ENCODE data around the gene FBXL20. TPM values are rescaled to one million over a fixed set of nuclear protein-coding genes. Genes with fewer than 3 reads are reported as not detected.

FBXL20 gene
- total RNA-seq, 3 donors from 2014 or later, result 17.0 to 33.1 (median 25.3) TPM

DNA sequence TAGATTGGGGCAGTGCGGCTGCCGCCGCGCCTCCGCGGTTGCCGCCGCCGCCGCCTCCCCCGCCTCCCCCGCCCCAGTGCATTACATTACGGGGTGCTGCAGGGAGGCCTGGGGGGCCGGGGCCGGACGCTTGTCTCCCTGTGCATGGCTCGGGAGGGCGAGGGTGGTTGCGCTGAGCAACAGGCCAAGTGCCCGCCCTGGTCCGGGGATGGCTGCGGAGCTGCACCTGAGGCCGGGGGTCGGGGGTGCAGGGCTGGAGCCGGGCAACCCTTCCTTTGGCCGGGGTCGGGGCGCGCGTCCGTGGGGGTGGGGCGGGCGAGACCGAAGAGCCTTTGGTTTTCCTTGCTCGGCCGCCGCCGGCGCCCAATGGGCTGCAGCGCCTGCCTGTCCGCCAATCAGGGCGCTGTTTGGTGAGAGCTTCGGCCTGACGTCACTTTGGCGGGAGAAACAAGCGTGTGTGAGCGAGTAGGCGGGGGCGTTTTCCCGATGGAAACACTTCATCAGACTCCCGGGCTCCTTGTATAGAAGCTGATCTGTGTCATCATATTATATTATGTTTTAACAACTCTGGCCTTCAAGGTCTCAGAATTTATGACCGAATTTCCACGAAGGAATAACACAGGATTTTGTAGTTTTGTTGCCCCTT, 941 bp upstream of the FBXL20 start:
- no peaks in the 10 kb centered on the region for H3K27me3 ChIP-seq
- peak overlapping the region; percentile 90 to 93 for H3K27ac ChIP-seq
- no peaks in the 10 kb centered on the region for H3K9me3 ChIP-seq
- H3K4me3 ChIP-seq, result peak overlapping the region; percentile 75 to 98 (median 98)
- peak; percentile 86 to 87 for DNase-seq (ENCODE audit: low spot score in 2 of 2)
- peaks cover 0 to 6% of the 10 kb centered on the region in 2 donors for H3K4me1 ChIP-seq
- no peaks in the 10 kb centered on the region for H3K36me3 ChIP-seq
- intact Hi-C loops (cut with DNase I; ENCODE audit: low total_unique reads), result no loop called here
- peak in 2 of 3 donors; percentile 22 to 27 for TF ChIP-seq POLR2AphosphoS5 (IDR thresholded peaks at IDR 0.05)
- TF ChIP-seq, protein P1, sequence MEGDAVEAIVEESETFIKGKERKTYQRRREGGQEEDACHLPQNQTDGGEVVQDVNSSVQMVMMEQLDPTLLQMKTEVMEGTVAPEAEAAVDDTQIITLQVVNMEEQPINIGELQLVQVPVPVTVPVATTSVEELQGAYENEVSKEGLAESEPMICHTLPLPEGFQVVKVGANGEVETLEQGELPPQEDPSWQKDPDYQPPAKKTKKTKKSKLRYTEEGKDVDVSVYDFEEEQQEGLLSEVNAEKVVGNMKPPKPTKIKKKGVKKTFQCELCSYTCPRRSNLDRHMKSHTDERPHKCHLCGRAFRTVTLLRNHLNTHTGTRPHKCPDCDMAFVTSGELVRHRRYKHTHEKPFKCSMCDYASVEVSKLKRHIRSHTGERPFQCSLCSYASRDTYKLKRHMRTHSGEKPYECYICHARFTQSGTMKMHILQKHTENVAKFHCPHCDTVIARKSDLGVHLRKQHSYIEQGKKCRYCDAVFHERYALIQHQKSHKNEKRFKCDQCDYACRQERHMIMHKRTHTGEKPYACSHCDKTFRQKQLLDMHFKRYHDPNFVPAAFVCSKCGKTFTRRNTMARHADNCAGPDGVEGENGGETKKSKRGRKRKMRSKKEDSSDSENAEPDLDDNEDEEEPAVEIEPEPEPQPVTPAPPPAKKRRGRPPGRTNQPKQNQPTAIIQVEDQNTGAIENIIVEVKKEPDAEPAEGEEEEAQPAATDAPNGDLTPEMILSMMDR (IDR thresholded peaks at IDR 0.05), result no peak

DNA sequence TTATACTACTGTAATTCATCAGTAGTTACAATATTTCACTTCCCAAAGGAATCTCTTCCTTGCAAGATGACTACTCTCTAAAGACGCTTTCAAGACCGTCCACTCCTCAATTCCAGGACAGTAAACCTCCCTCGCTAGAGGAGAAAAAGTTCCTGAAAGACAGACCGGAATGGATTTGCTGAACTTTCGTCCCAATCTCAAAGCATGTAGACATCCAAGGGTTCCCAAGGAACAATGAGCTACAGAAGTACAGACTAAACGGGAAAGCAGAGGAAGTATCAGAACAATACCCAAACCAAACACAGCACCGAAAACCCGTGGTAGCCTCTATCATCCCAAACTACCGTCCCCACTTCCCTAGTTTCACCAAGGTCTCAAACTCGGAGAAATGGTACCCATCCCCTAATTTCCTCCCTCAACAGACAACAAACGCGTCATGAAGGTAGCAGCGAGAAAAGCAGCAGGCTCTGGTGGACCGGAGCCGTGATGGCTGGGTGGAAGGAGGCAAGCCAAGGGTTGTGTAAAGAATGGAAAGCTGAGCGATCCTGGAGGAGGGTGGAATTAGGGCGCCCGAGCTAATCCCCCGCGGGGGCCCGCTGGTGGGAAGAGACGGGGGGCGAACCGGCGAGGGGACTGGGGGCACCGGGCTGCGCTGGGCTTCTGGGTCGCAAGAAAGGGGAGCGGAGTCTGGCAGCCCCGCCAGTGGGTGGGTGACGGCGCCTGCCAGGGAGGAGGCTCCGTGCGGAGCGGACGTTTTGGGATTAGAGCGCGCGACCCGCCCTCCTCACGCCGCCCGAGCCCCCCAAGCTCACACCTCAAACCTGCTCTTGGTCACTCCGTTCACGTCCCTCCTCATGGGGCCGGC, 647 bp downstream of the FBXL20 start:
- peak overlapping the region; percentile 75 to 98 (median 98) for H3K4me3 ChIP-seq
- TF ChIP-seq POLR2AphosphoS5 (IDR thresholded peaks at IDR 0.05) (no peak), POLR2A (IDR thresholded peaks at IDR 0.05) (no peak)
- TF ChIP-seq, protein P1 (IDR thresholded peaks at IDR 0.05), result no peak
- no peaks in the 10 kb centered on the region for H3K27me3 ChIP-seq
- no peaks in the 10 kb centered on the region for H3K36me3 ChIP-seq
- no peak for DNase-seq (ENCODE audit: low spot score in 2 of 2)
- peak overlapping the region; percentile 90 to 93 for H3K27ac ChIP-seq
- H3K9me3 ChIP-seq, result no peaks in the 10 kb centered on the region
- intact Hi-C loops (cut with DNase I; ENCODE audit: low total_unique reads), result no loop called here
- H3K4me1 ChIP-seq, result peaks cover 0 to 6% of the 10 kb centered on the region in 2 donors

DNA sequence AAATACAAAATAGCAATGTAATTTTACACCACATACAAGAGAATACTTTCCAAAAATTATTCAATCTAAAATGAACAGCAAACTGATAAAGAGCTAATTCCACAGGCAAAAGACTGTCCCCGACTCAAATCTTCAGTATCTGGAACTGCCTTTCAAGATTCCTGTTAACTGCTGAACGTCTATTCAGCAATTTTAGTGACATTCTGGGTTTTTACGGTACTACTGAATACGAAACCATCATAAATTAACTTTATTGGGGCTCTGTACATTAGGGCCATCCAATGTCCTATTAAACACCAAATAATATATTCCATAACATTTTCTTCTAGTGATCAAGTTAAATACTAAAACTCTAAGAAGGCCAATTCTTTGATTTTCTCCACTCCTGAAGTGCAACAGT, 1.6 kb downstream of the FBXL20 start:
- Histone ChIP-seq H3K9me3 (no peaks in the 10 kb centered on the region), H3K36me3 (no peaks in the 10 kb centered on the region), H3K27ac (peak overlapping the region in 1 of 2 donors; percentile 90), H3K27me3 (no peaks in the 10 kb centered on the region), H3K4me1 (peaks cover 0 to 6% of the 10 kb centered on the region in 2 donors), H3K4me3 (peak overlapping the region in 2 of 3 donors; percentile 98)
- DNase-seq (ENCODE audit: low spot score in 2 of 2), result no peak
- TF ChIP-seq, protein P1 (IDR thresholded peaks at IDR 0.05), result no peak
- TF ChIP-seq POLR2AphosphoS5 (IDR thresholded peaks at IDR 0.05) (no peak), POLR2A (IDR thresholded peaks at IDR 0.05) (no peak)
- intact Hi-C loops (cut with DNase I; ENCODE audit: low total_unique reads), result no loop called here

DNA sequence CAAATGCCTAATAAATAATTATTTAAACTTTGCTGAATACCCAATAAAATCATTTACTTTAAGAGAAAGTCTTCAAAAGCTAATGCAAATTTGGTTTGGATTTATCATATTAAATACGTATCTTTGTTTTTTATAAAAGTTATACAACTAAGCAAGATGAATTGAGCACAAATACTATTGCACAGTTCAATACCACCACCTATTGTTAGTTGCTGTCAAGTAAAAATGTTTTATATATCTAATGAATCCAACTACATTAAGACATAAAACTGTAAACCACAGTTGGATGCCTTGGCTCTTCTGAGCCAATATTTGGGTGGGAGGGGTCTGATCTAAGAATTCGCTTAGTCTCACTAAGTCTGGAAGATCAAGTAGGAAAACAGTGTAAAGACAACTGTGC, 7.7 kb downstream of the FBXL20 start:
- no peaks in the 10 kb centered on the region for H3K27me3 ChIP-seq
- no peaks in the 10 kb centered on the region for H3K36me3 ChIP-seq
- intact Hi-C loops (cut with DNase I; ENCODE audit: low total_unique reads), result no loop called here
- no peak overlapping the region for H3K4me3 ChIP-seq
- DNase-seq (ENCODE audit: low spot score in 2 of 2), result no peak
- TF ChIP-seq POLR2AphosphoS5 (IDR thresholded peaks at IDR 0.05) (no peak), POLR2A (IDR thresholded peaks at IDR 0.05) (no peak)
- TF ChIP-seq, protein P1 (IDR thresholded peaks at IDR 0.05), result no peak
- H3K4me1 ChIP-seq, result no peaks in the 10 kb centered on the region
- H3K27ac ChIP-seq, result no peak overlapping the region
- H3K9me3 ChIP-seq, result no peaks in the 10 kb centered on the region

GRCh38 chr17:39391448-39391847, 10.0 kb downstream of the FBXL20 start:
- no peaks in the 10 kb centered on the region for H3K36me3 ChIP-seq
- TF ChIP-seq, protein P1 (IDR thresholded peaks at IDR 0.05), result no peak
- TF ChIP-seq POLR2AphosphoS5 (IDR thresholded peaks at IDR 0.05), result no peak
- no peak for TF ChIP-seq POLR2A (IDR thresholded peaks at IDR 0.05)
- no peak overlapping the region for H3K4me3 ChIP-seq
- intact Hi-C loops (cut with DNase I; ENCODE audit: low total_unique reads), result no loop called here
- DNase-seq (ENCODE audit: low spot score in 2 of 2), result no peak
- no peaks in the 10 kb centered on the region for H3K27me3 ChIP-seq
- H3K9me3 ChIP-seq, result no peaks in the 10 kb centered on the region
- H3K4me1 ChIP-seq, result no peaks in the 10 kb centered on the region
- no peak overlapping the region for H3K27ac ChIP-seq

Data from breast epithelium (tissue), 4 donors.